ENCODE data around the gene VSTM4. TPM values are rescaled to one million over a fixed set of nuclear protein-coding genes. Genes with fewer than 3 reads are reported as not detected.

The VSTM4 gene
- polyA plus RNA-seq, 4 donors: 13.2 to 28.6 (median 14.5) TPM

- no peak for DNase-seq (ENCODE audit: low read depth in 4 of 4, low spot score in 3 of 4)
Measured at GRCh38 chr10:49144058-49144720, 28.9 kb upstream of the VSTM4 start.

GRCh38 chr10:49143249-49143648 is 27.9 kb upstream of the VSTM4 start:
- DNase-seq (ENCODE audit: low read depth in 4 of 4, low spot score in 3 of 4): no peak

- DNase-seq (ENCODE audit: low read depth in 4 of 4, low spot score in 3 of 4): no peak
Measured at GRCh38 chr10:49141541-49142332, 26.4 kb upstream of the VSTM4 start.

- no peak for DNase-seq (ENCODE audit: low read depth in 4 of 4, low spot score in 3 of 4)
Measured at GRCh38 chr10:49140304-49141177, 25.2 kb upstream of the VSTM4 start.

GRCh38 chr10:49139846-49140195 is 24.5 kb upstream of the VSTM4 start:
- no peak for DNase-seq (ENCODE audit: low read depth in 4 of 4, low spot score in 3 of 4)

- no peak for DNase-seq (ENCODE audit: low read depth in 4 of 4, low spot score in 3 of 4)
Measured at GRCh38 chr10:49139028-49139845, 23.9 kb upstream of the VSTM4 start.

GRCh38 chr10:49138361-49138891 is 23.1 kb upstream of the VSTM4 start:
- DNase-seq (ENCODE audit: low read depth in 4 of 4, low spot score in 3 of 4): no peak

- DNase-seq (ENCODE audit: low read depth in 4 of 4, low spot score in 3 of 4): no peak
Measured at GRCh38 chr10:49136525-49136924, 21.2 kb upstream of the VSTM4 start.

- DNase-seq (ENCODE audit: low read depth in 4 of 4, low spot score in 3 of 4): no peak
Measured at GRCh38 chr10:49135575-49136313, 20.4 kb upstream of the VSTM4 start.

- DNase-seq (ENCODE audit: low read depth in 4 of 4, low spot score in 3 of 4): no peak
Measured at GRCh38 chr10:49134327-49134726, 19.0 kb upstream of the VSTM4 start.

- no peak for DNase-seq (ENCODE audit: low read depth in 4 of 4, low spot score in 3 of 4)
Measured at GRCh38 chr10:49133706-49134248, 18.5 kb upstream of the VSTM4 start, which contains the start of gene FAM170B. FAM170B (minus strand) TSS chr10:49134021; CDS start chr10:49133918, 103 bp downstream.

GRCh38 chr10:49132362-49132737 is 17.0 kb upstream of the VSTM4 start:
- no peak for DNase-seq (ENCODE audit: low read depth in 4 of 4, low spot score in 3 of 4)

GRCh38 chr10:49131507-49132361 is 16.4 kb upstream of the VSTM4 start:
- no peak for DNase-seq (ENCODE audit: low read depth in 4 of 4, low spot score in 3 of 4)

GRCh38 chr10:49129376-49129775 is 14.1 kb upstream of the VSTM4 start:
- DNase-seq (ENCODE audit: low read depth in 4 of 4, low spot score in 3 of 4): no peak

GRCh38 chr10:49128854-49129253 is 13.5 kb upstream of the VSTM4 start:
- DNase-seq (ENCODE audit: low read depth in 4 of 4, low spot score in 3 of 4): no peak

GRCh38 chr10:49123981-49124950 is 8.9 kb upstream of the VSTM4 start:
- DNase-seq (ENCODE audit: low read depth in 4 of 4, low spot score in 3 of 4): no peak

GRCh38 chr10:49120911-49121310 is 5.6 kb upstream of the VSTM4 start:
- DNase-seq (ENCODE audit: low read depth in 4 of 4, low spot score in 3 of 4): no peak

All from left renal pelvis (tissue), 4 donors.